ENCODE measurements around the gene TRA2A. TPM values are rescaled to one million over a fixed set of nuclear protein-coding genes. Genes with fewer than 3 reads are reported as not detected.

TRA2A gene
- total RNA-seq, 2 donors from 2014 or later, result 26.2 to 35.6 TPM

DNA sequence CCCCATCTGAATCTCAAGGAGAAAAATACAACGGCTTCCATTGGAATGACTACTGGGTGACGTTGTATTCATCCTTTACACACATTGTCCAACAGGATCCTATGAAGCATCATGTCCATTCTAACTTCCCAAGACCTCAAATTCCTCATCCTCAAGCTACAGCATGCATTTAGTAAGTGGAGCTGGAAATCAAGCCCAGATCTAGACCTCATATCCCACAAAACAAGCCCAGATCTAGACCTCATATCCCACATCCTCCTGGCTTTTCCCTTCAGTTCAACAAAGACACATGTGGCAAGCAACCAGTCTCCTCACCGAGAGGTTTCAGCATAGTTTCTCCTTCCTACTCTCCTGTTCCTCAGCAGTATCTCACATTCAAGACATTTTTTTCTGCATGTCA, 73.7 kb downstream of the TRA2A start:
- no peaks in the 10 kb centered on the region for H3K36me3 ChIP-seq (replicated peaks in 1 of 2; ENCODE audit: insufficient read depth in 1 of 2, low read depth in 2 of 2)
- H3K4me1 ChIP-seq, result no peaks in the 10 kb centered on the region
- no peaks in the 10 kb centered on the region for H3K9me3 ChIP-seq
- peaks cover 0 to under 1% of the 10 kb centered on the region in 2 donors for H3K27me3 ChIP-seq
- DNase-seq (no peak), ATAC-seq (no peak)
- intact Hi-C loops (cut with DNase I), result no loop called here
- H3K27ac ChIP-seq, result no peak overlapping the region
- TF ChIP-seq CTCF (IDR thresholded peaks at IDR 0.05) (no peak), POLR2A (IDR thresholded peaks at IDR 0.05) (no peak)
- WGBS, 2 donors, result 71 to 75% methylated on average over 3 of the region's 3 CpGs
- H3K4me3 ChIP-seq, result no peak overlapping the region

- TF ChIP-seq CTCF (IDR thresholded peaks at IDR 0.05), result no peak
- TF ChIP-seq POLR2A (IDR thresholded peaks at IDR 0.05), result no peak
- no peaks in the 10 kb centered on the region for H3K4me1 ChIP-seq
- no peak overlapping the region for H3K4me3 ChIP-seq
- ATAC-seq (no peak), DNase-seq (no peak)
- H3K27ac ChIP-seq, result no peak overlapping the region
- H3K9me3 ChIP-seq, result no peaks in the 10 kb centered on the region
- H3K27me3 ChIP-seq, result no peaks in the 10 kb centered on the region
- H3K36me3 ChIP-seq (replicated peaks in 1 of 2; ENCODE audit: insufficient read depth in 1 of 2, low read depth in 2 of 2), result no peaks in the 10 kb centered on the region
- intact Hi-C loops (cut with DNase I), result no loop called here
- 81 to 89% methylated on average over 3 of the region's 3 CpGs for WGBS, 2 donors
These were observed 75.7 kb downstream of the TRA2A start for GRCh38 chr7:23456093-23456492.

- Histone ChIP-seq H3K27me3 (no peaks in the 10 kb centered on the region), H3K4me1 (no peaks in the 10 kb centered on the region), H3K27ac (no peak overlapping the region), H3K9me3 (no peaks in the 10 kb centered on the region), H3K4me3 (no peak overlapping the region), H3K36me3 (replicated peaks in 1 of 2; ENCODE audit: insufficient read depth in 1 of 2, low read depth in 2 of 2) (no peaks in the 10 kb centered on the region)
- 68 to 71% methylated on average over 5 of the region's 5 CpGs for WGBS, 2 donors
- no peak for ATAC-seq
- DNase-seq, result no peak
- intact Hi-C loops (cut with DNase I), result no loop called here
- TF ChIP-seq POLR2A (IDR thresholded peaks at IDR 0.05), result no peak
- TF ChIP-seq CTCF (IDR thresholded peaks at IDR 0.05), result no peak
These were observed 76.8 kb downstream of the TRA2A start for GRCh38 chr7:23454881-23455526.

Small RNAs within 50 kb of the gene (small RNA-seq; reads per million reads assigned to genes)
- gene AC079780.1 (not detected), gene RF00019 (not detected)

Other genes with a start within 250 kb of the TRA2A start
- 10 to 100 TPM in 1 of 2 donors, 1 to 10 TPM in 1; 6.3 to 57.9 TPM for gene MALSU1, start 232.6 kb downstream of the TRA2A start, total RNA-seq
- gene IGF2BP3, start 61.5 kb downstream of the TRA2A start, total RNA-seq, result 1 to 10 TPM in 1 of 2 donors, under 1 TPM in 1; 0.33 to 1.3 TPM
- gene CCDC126, start 65.4 kb upstream of the TRA2A start, total RNA-seq, result 1 to 10 TPM; 5.3 to 8.6 TPM
- gene FAM221A, start 148.2 kb upstream of the TRA2A start, total RNA-seq, result 10 to 100 TPM; 14.3 to 29.7 TPM
- gene STK31, start 178.2 kb upstream of the TRA2A start, total RNA-seq, result 1 to 10 TPM in 1 of 2 donors, not detected in 1; 2.3 TPM